HG03064 (cell line): ENCODE results near the gene SV2C.
"Not testable (repeated sequence)": the region's sequence is repeated elsewhere in the genome, so short reads cannot be mapped to it uniquely, and the experiment has no call there.

ENCODE experiments used
- ATAC-seq: cut with Tn5 transposase; IDR thresholded peaks from one replicate; pipeline ENCODE4 v1.9.1; 2021; ENCODE audit warnings: low read depth; ENCODE audit not compliant: unreplicated experiment

SV2C gene

GRCh38 chr5:76082772-76083554 lies at the start of gene SV2C:
Gene SV2C, plus strand, starts transcription at chr5:76083383. Its CDS starts 48,368 bp downstream, at chr5:76131751.
- ATAC-seq: no peak

- ATAC-seq: not testable (repeated sequence)
These were observed 45.4 kb upstream of the SV2C start for GRCh38 chr5:76037736-76038151.

GRCh38 chr5:76038212-76038611 lies 45.0 kb upstream of the SV2C start:
- ATAC-seq: no peak

GRCh38 chr5:76040806-76041205 lies 42.4 kb upstream of the SV2C start:
- no peak for ATAC-seq

- no peak for ATAC-seq
These were observed 41.3 kb upstream of the SV2C start for GRCh38 chr5:76041863-76042262.

- no peak for ATAC-seq
These were observed 36.4 kb upstream of the SV2C start for GRCh38 chr5:76046741-76047140.

- no peak for ATAC-seq
These were observed 33.0 kb upstream of the SV2C start for GRCh38 chr5:76050134-76050533.

- ATAC-seq: no peak
These were observed 20.6 kb upstream of the SV2C start for GRCh38 chr5:76062502-76063041.

GRCh38 chr5:76065258-76065657 lies 17.9 kb upstream of the SV2C start:
- no peak for ATAC-seq

- no peak for ATAC-seq
These were observed 14.0 kb upstream of the SV2C start for GRCh38 chr5:76069061-76069735.

GRCh38 chr5:76074487-76075065 lies 8.6 kb upstream of the SV2C start:
- ATAC-seq: no peak

GRCh38 chr5:76081811-76082771 lies 1.1 kb upstream of the SV2C start:
- no peak for ATAC-seq

- no peak for ATAC-seq
These were observed 642 bp downstream of the SV2C start for GRCh38 chr5:76083555-76084495.

- ATAC-seq: no peak
These were observed 1.5 kb downstream of the SV2C start for GRCh38 chr5:76084496-76085242.

GRCh38 chr5:76085243-76085579 lies 2.0 kb downstream of the SV2C start:
- ATAC-seq: no peak

GRCh38 chr5:76086095-76086494 lies 2.9 kb downstream of the SV2C start:
- ATAC-seq: no peak

- ATAC-seq: not testable (repeated sequence)
These were observed 6.0 kb downstream of the SV2C start for GRCh38 chr5:76089156-76089555.

- ATAC-seq: no peak
These were observed 8.2 kb downstream of the SV2C start for GRCh38 chr5:76091351-76091750.

GRCh38 chr5:76099286-76099702 lies 16.1 kb downstream of the SV2C start:
- ATAC-seq: no peak
